ENCODE results near the gene MINDY4B.

Gene MINDY4B

GRCh38 chr3:150843241-150843640, 62.0 kb downstream of the MINDY4B start:
- no peak for DNase-seq

- DNase-seq, result no peak
Measured at GRCh38 chr3:150840802-150841515, 64.3 kb downstream of the MINDY4B start.

DNA sequence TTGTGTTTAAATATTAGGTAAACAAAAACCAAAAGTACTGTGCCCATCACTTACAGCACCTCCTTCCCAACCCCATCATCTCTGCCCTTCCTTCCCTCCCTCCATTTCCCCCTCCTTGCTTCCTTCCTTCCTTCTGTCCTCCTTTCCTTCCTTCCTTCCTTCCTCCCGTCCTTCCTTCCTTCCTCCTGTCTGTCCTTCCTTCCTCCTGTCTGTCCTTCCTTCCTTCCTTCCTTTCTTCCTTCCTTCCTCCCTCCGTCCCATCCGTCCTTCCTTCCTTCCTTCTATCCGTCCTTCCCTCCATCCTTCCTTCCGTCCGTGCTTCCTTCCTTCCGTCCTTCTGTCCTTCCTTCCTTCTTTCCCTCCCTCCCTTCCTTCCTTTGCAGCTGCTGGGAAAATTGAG, 74.5 kb downstream of the MINDY4B start:
- no peak for DNase-seq

GRCh38 chr3:150830094-150830681, 75.1 kb downstream of the MINDY4B start:
- DNase-seq, result no peak

DNA sequence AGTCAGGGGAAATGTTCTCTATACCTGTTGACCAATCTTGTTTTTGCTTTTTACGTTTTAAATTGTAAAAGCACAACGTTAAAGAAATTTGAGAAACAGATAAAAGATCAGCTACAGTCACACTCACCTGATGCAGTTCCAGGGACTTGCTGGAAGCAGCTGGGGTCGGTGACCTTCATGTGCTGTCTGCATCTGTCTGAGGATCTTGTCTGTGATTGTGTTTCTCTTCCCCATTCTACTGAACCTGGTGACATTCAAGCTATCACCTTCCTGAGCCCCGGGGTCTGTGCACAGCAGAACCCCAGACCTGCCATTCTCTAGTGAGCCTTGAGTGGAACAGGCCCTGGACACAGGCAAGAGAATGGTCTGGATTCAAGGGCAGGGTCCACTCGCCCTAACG, 75.8 kb downstream of the MINDY4B start:
- no peak for DNase-seq

- no peak for DNase-seq
Measured at GRCh38 chr3:150828997-150829396, 76.2 kb downstream of the MINDY4B start.

GRCh38 chr3:150828261-150828660, 77.0 kb downstream of the MINDY4B start:
- no peak for DNase-seq

DNA sequence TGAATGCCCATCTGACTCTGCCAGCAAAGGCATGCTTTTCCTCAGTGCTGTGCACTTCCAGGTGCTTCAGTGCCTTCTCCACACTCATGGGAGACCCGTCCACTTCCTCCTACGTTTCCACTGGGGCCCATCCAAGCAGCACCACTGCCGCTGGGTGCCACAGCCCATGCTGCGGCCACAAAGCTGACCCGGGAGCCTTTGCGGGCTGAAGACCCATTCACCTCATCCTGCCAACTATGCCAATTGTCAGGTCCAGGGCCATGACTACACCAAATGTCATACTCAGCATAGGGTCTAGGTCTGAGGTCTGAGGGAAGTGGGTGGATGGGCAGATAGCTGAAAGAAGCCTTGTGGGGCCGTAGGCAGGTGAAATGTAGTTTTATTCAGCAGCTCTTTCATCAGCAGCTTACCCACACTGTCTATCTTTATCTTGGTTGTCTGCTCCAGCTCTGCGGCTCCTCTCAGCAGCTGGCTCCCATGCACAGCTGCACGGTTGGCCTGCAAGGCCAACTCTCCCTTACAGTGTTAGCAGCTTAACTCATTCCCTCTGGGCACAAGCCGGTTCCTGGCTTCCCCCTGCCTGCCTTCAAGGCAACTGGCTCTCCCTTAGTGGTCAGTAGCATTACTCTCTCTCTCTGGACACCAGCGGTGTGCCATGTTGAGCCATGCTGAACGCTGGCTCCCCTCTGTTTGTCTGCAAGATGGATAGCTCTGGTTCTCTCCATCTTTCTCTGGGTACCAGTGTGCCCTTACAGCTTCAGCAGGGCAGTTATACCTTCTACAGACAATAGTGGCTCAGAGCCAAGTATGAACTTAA, 78.6 kb downstream of the MINDY4B start:
- no peak for DNase-seq

GRCh38 chr3:150825916-150826377, 79.3 kb downstream of the MINDY4B start:
- no peak for DNase-seq

- DNase-seq, result no peak
Measured at GRCh38 chr3:150825192-150825915, 79.9 kb downstream of the MINDY4B start.

GRCh38 chr3:150823277-150823676, 82.0 kb downstream of the MINDY4B start:
- no peak for DNase-seq

DNA sequence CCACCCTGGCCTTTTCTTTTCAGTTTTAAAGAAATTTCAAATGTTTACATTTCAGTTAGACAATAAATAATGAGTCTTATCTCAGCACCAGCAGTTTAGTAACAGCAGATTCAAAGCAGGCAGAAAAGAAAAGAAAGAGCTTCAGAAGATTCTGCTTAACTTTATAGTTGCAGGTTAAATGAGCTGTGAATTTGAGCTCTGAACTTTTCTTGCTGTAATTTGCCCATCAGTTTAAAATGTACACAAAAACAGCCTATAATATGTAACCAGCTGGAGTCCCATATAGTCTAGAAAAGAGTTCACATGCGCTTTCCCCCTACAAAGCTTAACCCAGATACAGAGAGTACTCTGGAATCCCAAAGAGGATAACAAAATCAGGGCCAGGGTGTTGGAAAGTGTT, 82.6 kb downstream of the MINDY4B start:
- DNase-seq, result no peak
